Neural crest cell (in vitro differentiated cells): ENCODE measurements around the gene MTARC2. TPM values are rescaled to one million over a fixed set of nuclear protein-coding genes. Genes with fewer than 3 reads are reported as not detected.

Source experiments
- DNase-seq: peaks from one replicate; pipeline ENCODE4 v3.0.0; 2021; ENCODE audit warnings: low read depth, mixed read lengths, low spot score
- H3K27ac Mint-ChIP-seq: one replicate; pipeline ENCODE4 v1.8.0; 2021; ENCODE audit warnings: mild to moderate bottlenecking, mixed read lengths; ENCODE audit not compliant: unreplicated experiment
- H3K27me3 Mint-ChIP-seq: 2 replicates; pipeline ENCODE4 v1.8.0; 2021; ENCODE audit warnings: low read depth, mild to moderate bottlenecking, mixed read lengths
- H3K36me3 Mint-ChIP-seq: 2 replicates; pipeline ENCODE4 v1.8.0; 2021; ENCODE audit warnings: low read depth, mild to moderate bottlenecking, mixed read lengths
- H3K4me1 Mint-ChIP-seq: 2 replicates; pipeline ENCODE4 v1.8.0; 2021; ENCODE audit warnings: mixed read lengths
- H3K4me3 Mint-ChIP-seq: one replicate; pipeline ENCODE4 v1.8.0; 2021; ENCODE audit warnings: mild to moderate bottlenecking, mixed read lengths
- H3K9me3 Mint-ChIP-seq: 2 replicates; pipeline ENCODE4 v1.8.0; 2021; ENCODE audit warnings: mixed read lengths
- CTCF ChIP-seq: fragments of 200-600 bp; sonication (generic); conservative IDR thresholded peaks from 2 replicates; pipeline ENCODE4 v1.5.0; 2021; ENCODE audit warnings: antibody characterized with exemption, mild to moderate bottlenecking
- total RNA-seq: library from RNA; stranded (reverse); gene quantifications from 2 replicates; pipeline ENCODE4 v1.2.1, GENCODE V29; 2021

MTARC2 gene
- total RNA-seq, 1 donor from 2014 or later: 4.1 TPM

GRCh38 chr1:220791956-220792355 lies 43.8 kb downstream of the MTARC2 start:
- no peaks in the 10 kb centered on the region for H3K27me3 Mint-ChIP-seq
- no peak for TF ChIP-seq CTCF
- H3K36me3 Mint-ChIP-seq: peaks cover 8% of the 10 kb centered on the region
- H3K4me3 Mint-ChIP-seq: no peak overlapping the region
- DNase-seq: no peak
- H3K27ac Mint-ChIP-seq: no peak overlapping the region
- peaks cover 3% of the 10 kb centered on the region for H3K9me3 Mint-ChIP-seq
- H3K4me1 Mint-ChIP-seq: peaks cover 7% of the 10 kb centered on the region

GRCh38 chr1:220796530-220796929 lies 48.4 kb downstream of the MTARC2 start:
- H3K4me1 Mint-ChIP-seq: no peaks in the 10 kb centered on the region
- no peaks in the 10 kb centered on the region for H3K36me3 Mint-ChIP-seq
- no peaks in the 10 kb centered on the region for H3K9me3 Mint-ChIP-seq
- DNase-seq: no peak
- H3K27me3 Mint-ChIP-seq: no peaks in the 10 kb centered on the region
- TF ChIP-seq CTCF: no peak
- no peak overlapping the region for H3K27ac Mint-ChIP-seq
- no peak overlapping the region for H3K4me3 Mint-ChIP-seq

- TF ChIP-seq CTCF: no peak
- H3K9me3 Mint-ChIP-seq: no peaks in the 10 kb centered on the region
- H3K4me3 Mint-ChIP-seq: no peak overlapping the region
- no peak for DNase-seq
- no peaks in the 10 kb centered on the region for H3K4me1 Mint-ChIP-seq
- no peaks in the 10 kb centered on the region for H3K36me3 Mint-ChIP-seq
- H3K27ac Mint-ChIP-seq: no peak overlapping the region
- no peaks in the 10 kb centered on the region for H3K27me3 Mint-ChIP-seq
Observed at GRCh38 chr1:220797044-220797443, 48.9 kb downstream of the MTARC2 start.

- TF ChIP-seq CTCF: no peak
- H3K27ac Mint-ChIP-seq: no peak overlapping the region
- H3K4me1 Mint-ChIP-seq: no peaks in the 10 kb centered on the region
- no peak overlapping the region for H3K4me3 Mint-ChIP-seq
- no peaks in the 10 kb centered on the region for H3K27me3 Mint-ChIP-seq
- H3K36me3 Mint-ChIP-seq: no peaks in the 10 kb centered on the region
- H3K9me3 Mint-ChIP-seq: no peaks in the 10 kb centered on the region
- no peak for DNase-seq
Observed at GRCh38 chr1:220797553-220797952, 49.4 kb downstream of the MTARC2 start.

GRCh38 chr1:220798338-220798737 lies 50.2 kb downstream of the MTARC2 start:
- Mint-ChIP-seq H3K9me3 (no peaks in the 10 kb centered on the region), H3K4me3 (no peak overlapping the region)
- no peak for TF ChIP-seq CTCF

GRCh38 chr1:220800262-220800661 lies 52.1 kb downstream of the MTARC2 start:
- peaks cover 4% of the 10 kb centered on the region for H3K4me1 Mint-ChIP-seq
- H3K27me3 Mint-ChIP-seq: no peaks in the 10 kb centered on the region
- no peak for TF ChIP-seq CTCF
- H3K27ac Mint-ChIP-seq: no peak overlapping the region
- no peak for DNase-seq
- no peak overlapping the region for H3K4me3 Mint-ChIP-seq
- no peaks in the 10 kb centered on the region for H3K9me3 Mint-ChIP-seq
- peaks cover 2% of the 10 kb centered on the region for H3K36me3 Mint-ChIP-seq

More at GRCh38 chr1:220798338-220798737, 50.2 kb downstream of the MTARC2 start:
- no peaks in the 10 kb centered on the region for H3K4me1 Mint-ChIP-seq
- H3K27ac Mint-ChIP-seq: no peak overlapping the region
- no peak for DNase-seq
- no peaks in the 10 kb centered on the region for H3K27me3 Mint-ChIP-seq
- no peaks in the 10 kb centered on the region for H3K36me3 Mint-ChIP-seq
